HEK293 (cell line): Measurements from ENCODE around the gene PDE4DIP.
A peak's percentile ranks its signal among the peaks of the same experiment; 100 is the strongest.
"Not testable (repeated sequence)": the region's sequence is repeated elsewhere in the genome, so short reads cannot be mapped to it uniquely, and the experiment has no call there.

Source experiments
- CTCF ChIA-PET: fragments of 350-600 bp; formaldehyde crosslinking; extraction: SDS; loops from one replicate; lab custom pipeline; 2021; ENCODE audit warnings: antibody characterized with exemption; lab: Yijun Ruan, JAX
- POLR2A ChIA-PET: fragments of 300-600 bp; formaldehyde crosslinking; extraction: SDS; loops from one replicate; lab custom pipeline; 2020; ENCODE audit warnings: antibody characterized with exemption, inconsistent platforms; lab: Yijun Ruan, JAX
- H3K27ac ChIP-seq: fragments of 200-500 bp; sonication (Bioruptor generic); 2 replicates; pipeline ENCODE4 v1.5.1; 2014; ENCODE audit warnings: low read depth, low read length, control low read depth, inconsistent platforms; ENCODE audit errors: extremely low read depth
- H3K36me3 ChIP-seq, 2 experiments: fragments of 200-500 bp in 1 of 2; sonication (Bioruptor generic) in 1 of 2; 1 replicate in 1 of 2; 2 replicates in 1 of 2; pipeline ENCODE4 v1.5.1; 2014 to 2017; ENCODE audit warnings: inconsistent platforms in 2 of 2, low read length in 2 of 2; ENCODE audit not compliant: control insufficient read depth in 2 of 2, insufficient read depth in 1 of 2
- H3K4me1 ChIP-seq: fragments of 200-500 bp; sonication (Bioruptor generic); 2 replicates; pipeline ENCODE4 v1.5.1; 2014; ENCODE audit warnings: mild to moderate bottlenecking, low read length, inconsistent platforms; ENCODE audit not compliant: control insufficient read depth, insufficient read depth
- H3K4me3 ChIP-seq: 2 replicates; pipeline ENCODE4 v1.5.1; 2011; ENCODE audit warnings: low read depth, mild to moderate bottlenecking, control low read depth, low read length, moderate library complexity
- H3K9me3 ChIP-seq: fragments of 200-500 bp; sonication (Bioruptor generic); 2 replicates; pipeline ENCODE4 v1.5.1; 2014; ENCODE audit warnings: low read depth, low read length, inconsistent platforms; ENCODE audit not compliant: control insufficient read depth, insufficient read depth
- CTCF ChIP-seq: fragments of 450-650 bp; formaldehyde crosslinking; IDR thresholded peaks from 2 replicates; pipeline ENCODE4 v1.5.1; 2016; ENCODE audit warnings: missing biosample characterization, missing genetic modification characterization
- EGR2 ChIP-seq: fragments of 450-650 bp; formaldehyde crosslinking; IDR thresholded peaks from 2 replicates; pipeline ENCODE4 v1.5.1; 2016; ENCODE audit warnings: low read depth, missing biosample characterization, missing genetic modification characterization
- GLIS2 ChIP-seq: fragments of 450-650 bp; formaldehyde crosslinking; IDR thresholded peaks from 2 replicates; pipeline ENCODE4 v1.5.1; 2016; ENCODE audit warnings: missing biosample characterization, missing genetic modification characterization
- HIC1 ChIP-seq: fragments of 450-650 bp; formaldehyde crosslinking; IDR thresholded peaks from 2 replicates; pipeline ENCODE4 v1.5.1; 2016; ENCODE audit warnings: missing biosample characterization, missing genetic modification characterization
- KLF8 ChIP-seq: fragments of 450-650 bp; formaldehyde crosslinking; IDR thresholded peaks from 2 replicates; pipeline ENCODE4 v1.5.1; 2016; ENCODE audit warnings: missing biosample characterization, missing genetic modification characterization
- KLF9 ChIP-seq: fragments of 450-650 bp; formaldehyde crosslinking; IDR thresholded peaks from 2 replicates; pipeline ENCODE4 v1.5.1; 2016; ENCODE audit warnings: missing biosample characterization, missing genetic modification characterization, low read depth
- PATZ1 ChIP-seq: fragments of 450-650 bp; formaldehyde crosslinking; IDR thresholded peaks from 2 replicates; pipeline ENCODE4 v1.5.1; 2016; ENCODE audit warnings: missing biosample characterization, missing genetic modification characterization
- PRDM10 ChIP-seq: fragments of 450-650 bp; formaldehyde crosslinking; IDR thresholded peaks from 2 replicates; pipeline ENCODE4 v1.5.1; 2016; ENCODE audit warnings: missing biosample characterization, missing genetic modification characterization
- SP2 ChIP-seq: fragments of 450-650 bp; formaldehyde crosslinking; IDR thresholded peaks from 2 replicates; pipeline ENCODE4 v1.5.1; 2016; ENCODE audit warnings: missing biosample characterization, missing genetic modification characterization
- SP3 ChIP-seq: fragments of 450-650 bp; formaldehyde crosslinking; IDR thresholded peaks from 2 replicates; pipeline ENCODE4 v1.5.1; 2016; ENCODE audit warnings: missing biosample characterization, missing genetic modification characterization
- ZBTB11 ChIP-seq: fragments of 450-650 bp; formaldehyde crosslinking; conservative IDR thresholded peaks from 2 replicates; pipeline ENCODE4 v1.5.1; 2016; ENCODE audit warnings: low read depth, missing biosample characterization, missing genetic modification characterization
- ZBTB17 ChIP-seq: fragments of 450-650 bp; formaldehyde crosslinking; IDR thresholded peaks from 2 replicates; pipeline ENCODE4 v1.5.1; 2016; ENCODE audit warnings: missing biosample characterization, missing genetic modification characterization
- ZBTB20 ChIP-seq: fragments of 450-650 bp; formaldehyde crosslinking; IDR thresholded peaks from 2 replicates; pipeline ENCODE4 v1.5.1; 2016; ENCODE audit warnings: missing biosample characterization, missing genetic modification characterization
- ZBTB26 ChIP-seq: fragments of 450-650 bp; formaldehyde crosslinking; optimal IDR thresholded peaks from 2 replicates; pipeline ENCODE3; 2016; ENCODE audit warnings: missing biosample characterization, mild to moderate bottlenecking, missing genetic modification characterization
- ZBTB48 ChIP-seq: fragments of 450-650 bp; formaldehyde crosslinking; IDR thresholded peaks from 2 replicates; pipeline ENCODE4 v1.5.1; 2016; ENCODE audit warnings: missing biosample characterization, missing genetic modification characterization
- ZEB2 ChIP-seq: fragments of 450-650 bp; formaldehyde crosslinking; IDR thresholded peaks from 2 replicates; pipeline ENCODE4 v1.5.1; 2016; ENCODE audit warnings: missing biosample characterization, missing genetic modification characterization
- ZFHX2 ChIP-seq: fragments of 450-650 bp; formaldehyde crosslinking; conservative IDR thresholded peaks from 2 replicates; pipeline ENCODE4 v1.5.1; 2016; ENCODE audit warnings: missing biosample characterization, missing genetic modification characterization
- ZIC2 ChIP-seq: fragments of 450-650 bp; formaldehyde crosslinking; IDR thresholded peaks from 2 replicates; pipeline ENCODE4 v1.5.1; 2016; ENCODE audit warnings: missing biosample characterization, missing genetic modification characterization
- ZNF121 ChIP-seq: fragments of 450-650 bp; formaldehyde crosslinking; IDR thresholded peaks from 2 replicates; pipeline ENCODE4 v1.5.1; 2016; ENCODE audit warnings: missing biosample characterization, missing genetic modification characterization
- ZNF335 ChIP-seq: fragments of 450-650 bp; formaldehyde crosslinking; conservative IDR thresholded peaks from 2 replicates; pipeline ENCODE4 v1.5.1; 2016; ENCODE audit warnings: missing biosample characterization, missing genetic modification characterization
- ZNF341 ChIP-seq: fragments of 450-650 bp; formaldehyde crosslinking; IDR thresholded peaks from 2 replicates; pipeline ENCODE4; 2016; ENCODE audit warnings: low read depth, missing biosample characterization, missing genetic modification characterization
- ZNF366 ChIP-seq: fragments of 450-650 bp; formaldehyde crosslinking; conservative IDR thresholded peaks from 2 replicates; pipeline ENCODE4 v1.5.1; 2016; ENCODE audit warnings: missing biosample characterization, missing genetic modification characterization

Gene PDE4DIP

GRCh38 chr1:148951336-148952227, 107.4 kb downstream of the PDE4DIP start:
- Histone ChIP-seq H3K27ac (peak overlapping the region; percentile 31; the same call in 1 of the 2 replicates), H3K4me3 (peak overlapping the region; percentile 38)
- CTCF ChIA-PET, H3K36me3 ChIP-seq, H3K9me3 ChIP-seq, H3K4me1 ChIP-seq, POLR2A ChIA-PET: not testable (repeated sequence)
- peak; percentile 71 for TF ChIP-seq ZEB2 (tag by site-specific recombination)
- TF ChIP-seq PRDM10 (tag by site-specific recombination), result peak; percentile 77
- TF ChIP-seq ZBTB17 (tag by site-specific recombination), result peak; percentile 55
- TF ChIP-seq ZFHX2 (tag by site-specific recombination), result peak; percentile 55
- peak; percentile 52; the same call in 1 of the 2 replicates for TF ChIP-seq ZBTB48 (tag by site-specific recombination)
- TF ChIP-seq CTCF (tag by site-specific recombination), result peak; percentile 37; the same call in 1 of the 2 replicates
- peak; percentile 70 for TF ChIP-seq PATZ1 (tag by site-specific recombination)
- TF ChIP-seq KLF8 (tag by site-specific recombination), result 0 out of 2 replicates have a peak, but pooled peaks have one; percentile 34
- TF ChIP-seq ZNF121 (tag by site-specific recombination), result peak; percentile 70; the same call in 1 of the 2 replicates
- peak; percentile 38; the same call in 1 of the 2 replicates for TF ChIP-seq GLIS2 (tag by site-specific recombination)
- peak; percentile 80 for TF ChIP-seq ZNF335 (tag by site-specific recombination)
- peak; percentile 56 for TF ChIP-seq ZNF366
- TF ChIP-seq KLF9, result peak; percentile 48
- 0 out of 2 replicates have a peak, but pooled peaks have one; percentile 16 for TF ChIP-seq ZIC2 (tag by site-specific recombination)
- peak; percentile 57 for TF ChIP-seq ZBTB26
- TF ChIP-seq ZNF341, result peak; percentile 81
- TF ChIP-seq SP2, result peak; percentile 78
- TF ChIP-seq ZBTB11 (tag by site-specific recombination), result peak; percentile 21; the same call in 1 of the 2 replicates
- peak; percentile 74 for TF ChIP-seq HIC1 (tag by site-specific recombination)
- TF ChIP-seq ZBTB20 (tag by site-specific recombination), result peak; percentile 58; the same call in 1 of the 2 replicates
- TF ChIP-seq SP3 (tag by site-specific recombination), result peak; percentile 59
- peak; percentile 50; the same call in 1 of the 2 replicates for TF ChIP-seq EGR2 (tag by site-specific recombination)
